GM12801 (cell line): Measurements from ENCODE around the gene SSC4D.

Experiments
- TF ChIP-seq, protein P1 (sequence below): IDR thresholded peaks from one replicate; pipeline ENCODE4 v1.5.1; 2011; ENCODE audit warnings: control low read depth; ENCODE audit not compliant: insufficient read length; ENCODE audit errors: extremely low read depth

Gene SSC4D

DNA sequence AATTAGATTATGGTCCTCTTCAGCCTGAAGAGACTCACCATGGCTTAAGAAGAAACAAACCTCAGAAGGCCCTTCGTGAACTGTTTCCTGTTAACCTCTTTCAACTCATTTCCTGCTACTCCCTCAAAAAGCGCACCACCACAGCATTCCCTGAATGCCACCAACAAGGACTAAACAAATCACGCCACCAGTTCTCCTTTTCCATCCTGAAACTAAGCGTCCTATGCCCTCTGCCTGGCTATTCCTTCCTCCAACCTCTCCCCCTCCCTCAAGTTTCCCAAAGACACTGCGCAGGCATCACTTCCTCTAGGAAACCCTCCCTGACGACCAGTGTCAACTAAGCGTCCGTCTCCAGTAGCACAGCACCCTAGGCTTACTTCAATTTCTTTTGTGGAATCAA is 62.7 kb downstream of the SSC4D start:
- TF ChIP-seq, protein P1, sequence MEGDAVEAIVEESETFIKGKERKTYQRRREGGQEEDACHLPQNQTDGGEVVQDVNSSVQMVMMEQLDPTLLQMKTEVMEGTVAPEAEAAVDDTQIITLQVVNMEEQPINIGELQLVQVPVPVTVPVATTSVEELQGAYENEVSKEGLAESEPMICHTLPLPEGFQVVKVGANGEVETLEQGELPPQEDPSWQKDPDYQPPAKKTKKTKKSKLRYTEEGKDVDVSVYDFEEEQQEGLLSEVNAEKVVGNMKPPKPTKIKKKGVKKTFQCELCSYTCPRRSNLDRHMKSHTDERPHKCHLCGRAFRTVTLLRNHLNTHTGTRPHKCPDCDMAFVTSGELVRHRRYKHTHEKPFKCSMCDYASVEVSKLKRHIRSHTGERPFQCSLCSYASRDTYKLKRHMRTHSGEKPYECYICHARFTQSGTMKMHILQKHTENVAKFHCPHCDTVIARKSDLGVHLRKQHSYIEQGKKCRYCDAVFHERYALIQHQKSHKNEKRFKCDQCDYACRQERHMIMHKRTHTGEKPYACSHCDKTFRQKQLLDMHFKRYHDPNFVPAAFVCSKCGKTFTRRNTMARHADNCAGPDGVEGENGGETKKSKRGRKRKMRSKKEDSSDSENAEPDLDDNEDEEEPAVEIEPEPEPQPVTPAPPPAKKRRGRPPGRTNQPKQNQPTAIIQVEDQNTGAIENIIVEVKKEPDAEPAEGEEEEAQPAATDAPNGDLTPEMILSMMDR, result no peak

DNA sequence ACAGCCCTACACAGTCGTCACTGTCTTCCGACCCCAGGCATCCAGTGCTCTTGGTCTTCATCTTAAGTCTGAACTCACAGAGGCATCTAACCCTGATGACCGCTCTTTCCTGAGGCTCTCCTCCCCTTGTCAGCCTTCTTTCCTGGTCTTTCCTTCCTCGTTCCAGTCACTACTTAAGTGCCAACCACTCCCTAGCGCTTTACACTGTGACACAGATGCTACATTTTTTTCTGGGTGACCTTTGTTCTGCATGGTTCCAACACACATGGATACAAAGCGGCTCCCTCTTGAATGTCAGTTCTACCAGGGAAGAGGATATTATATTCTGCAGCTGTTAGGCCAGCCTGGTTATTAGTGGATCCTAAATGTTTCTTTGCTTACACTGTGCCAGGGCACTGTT is 63.4 kb downstream of the SSC4D start:
- TF ChIP-seq, protein P1, result no peak

DNA sequence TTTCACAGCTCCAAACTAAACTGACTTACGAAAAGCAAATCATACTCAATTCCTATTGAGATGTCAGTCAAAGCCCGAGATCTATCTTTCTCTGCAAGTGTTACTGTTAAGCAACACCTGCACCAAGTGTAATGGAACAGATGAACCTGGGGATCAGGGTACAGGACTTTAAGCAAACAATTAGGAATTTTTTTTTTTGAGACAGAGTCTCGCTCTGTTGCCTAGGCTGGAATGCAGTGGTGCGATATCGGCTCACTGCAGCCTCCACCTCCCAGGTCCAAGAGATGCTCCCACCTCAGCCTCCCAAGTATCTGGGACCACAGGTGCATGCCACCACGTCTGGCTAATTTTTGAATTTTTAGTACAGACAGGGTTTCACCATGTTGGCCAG is 65.6 kb downstream of the SSC4D start:
- TF ChIP-seq, protein P1, result no peak

DNA sequence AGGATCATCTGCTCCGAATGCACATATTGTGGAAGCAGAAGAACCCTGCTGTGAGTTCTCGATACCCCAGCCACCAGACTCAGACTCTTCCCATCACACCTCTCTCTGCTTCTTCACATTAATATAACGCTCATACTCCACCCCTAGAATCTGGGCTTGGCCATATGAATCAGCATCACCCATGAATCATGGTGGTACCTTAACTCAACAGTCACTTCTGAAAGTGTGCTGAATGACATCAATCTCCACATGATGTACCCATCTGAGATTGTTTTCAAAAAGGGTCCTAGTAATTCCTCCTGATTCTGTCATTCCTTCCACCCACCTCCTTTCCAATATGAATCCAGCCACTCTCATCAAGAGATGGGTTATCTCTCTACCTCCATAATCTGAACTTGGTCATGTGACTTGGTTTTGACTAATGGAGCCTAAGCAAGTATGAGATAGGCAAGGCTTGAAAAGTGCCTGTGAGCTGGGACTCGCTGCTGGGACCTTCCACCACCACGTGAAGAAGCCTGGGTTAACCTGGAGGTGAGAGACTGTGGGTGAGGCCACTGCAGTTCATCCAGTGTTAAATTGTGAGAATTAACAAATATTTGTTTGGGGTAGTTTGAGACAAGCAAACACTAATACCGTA is 66.1 kb downstream of the SSC4D start:
- TF ChIP-seq, protein P1, result no peak

DNA sequence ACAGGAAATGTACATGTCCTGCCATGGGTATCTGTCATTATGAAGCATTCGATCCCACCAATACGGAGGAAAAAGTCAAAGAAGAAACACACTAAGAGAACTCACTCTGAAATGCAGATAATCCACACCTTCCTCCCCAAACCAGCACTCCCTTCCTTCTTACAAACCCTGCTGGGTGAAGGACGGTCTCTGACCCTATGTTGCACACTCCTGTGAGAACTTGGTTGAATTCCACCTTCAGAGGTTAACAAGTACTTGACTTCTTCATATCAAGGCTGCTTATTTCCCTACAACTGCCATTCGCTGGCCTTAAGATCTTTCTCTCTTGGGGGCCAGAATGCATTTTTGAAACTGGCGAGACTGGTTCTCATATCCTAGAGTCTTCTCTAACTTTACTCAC is 67.3 kb downstream of the SSC4D start:
- TF ChIP-seq, protein P1, result no peak

DNA sequence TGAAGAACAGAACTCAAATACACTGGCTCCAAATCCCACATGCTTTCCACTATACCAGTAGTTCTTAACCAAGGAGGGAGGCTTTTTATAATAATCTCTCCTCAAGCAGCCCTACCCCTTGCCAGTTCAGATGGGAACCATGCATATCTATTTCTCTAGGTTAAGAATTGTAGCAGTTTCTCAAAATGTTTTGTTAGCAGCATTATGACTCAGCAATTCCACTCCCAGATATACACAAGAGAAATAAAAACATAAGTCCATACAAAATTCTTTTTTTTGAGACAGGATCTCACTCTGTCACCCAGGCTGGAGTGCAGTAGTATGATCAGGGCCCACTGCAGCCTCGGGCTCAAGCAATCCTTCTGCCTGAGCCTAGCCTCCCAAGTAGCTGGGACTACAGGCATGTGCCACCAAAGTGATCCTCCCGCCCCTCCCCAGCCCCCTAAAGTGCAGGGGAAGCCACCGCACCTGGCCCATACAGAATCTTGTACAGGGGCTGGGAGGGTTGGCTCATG is 68.8 kb downstream of the SSC4D start:
- TF ChIP-seq, protein P1, result no peak
